K562 (cell line): ENCODE measurements around the gene GREB1.

Experiments used
- ELF4 ChIP-seq: fragments of 450-650 bp; formaldehyde crosslinking; IDR thresholded peaks from 2 replicates; pipeline ENCODE4 v1.4.0; 2022; ENCODE audit warnings: missing genetic modification characterization
- PCBP2 ChIP-seq: fragments of 200-400 bp; formaldehyde crosslinking; IDR thresholded peaks from 2 replicates; pipeline ENCODE4 v1.6.1; 2018; ENCODE audit warnings: low read length, low read depth, mild to moderate bottlenecking, moderate library complexity; ENCODE audit not compliant: poor library complexity, severe bottlenecking
- POLR2A ChIP-seq: fragments of 450-650 bp; conservative IDR thresholded peaks from 2 replicates; pipeline ENCODE4 v1.6.1; 2016
- RBM17 ChIP-seq: fragments of 200-400 bp; formaldehyde crosslinking; IDR thresholded peaks from 2 replicates; pipeline ENCODE4 v1.6.1; 2017; ENCODE audit warnings: low read depth, mild to moderate bottlenecking, low read length, borderline replicate concordance
- SIX5 ChIP-seq, 2 experiments: IDR thresholded peaks; 2 replicates each; pipeline ENCODE4 v1.6.1; 2011; ENCODE audit warnings: low read length in 2 of 2, borderline replicate concordance in 1 of 2, low read depth in 1 of 2, mild to moderate bottlenecking in 1 of 2, moderate library complexity in 1 of 2; ENCODE audit not compliant: insufficient read depth in 1 of 2
- ZNF274 ChIP-seq: IDR thresholded peaks from 2 replicates; pipeline ENCODE4 v1.6.1; 2011; ENCODE audit warnings: low read depth, mild to moderate bottlenecking, low read length, moderate library complexity, borderline replicate concordance
- ZNF830 ChIP-seq: fragments of 250-450 bp; sonication (Bioruptor Pico); IDR thresholded peaks from 2 replicates; pipeline ENCODE4 v1.5.0; 2021; ENCODE audit warnings: mild to moderate bottlenecking
- TF ChIP-seq, protein P1 (sequence below): sonication (generic); formaldehyde crosslinking; IDR thresholded peaks from 2 replicates; pipeline ENCODE4 v1.8.1; 2023; ENCODE audit warnings: mild to moderate bottlenecking, missing genetic modification reagents
- TF ChIP-seq, protein P2 (sequence below), 2 experiments: IDR thresholded peaks; 2 replicates each; pipeline ENCODE4 v1.6.1; 2011; ENCODE audit warnings: borderline replicate concordance in 1 of 2, control low read depth in 1 of 2, low read depth in 1 of 2, low read length in 1 of 2, mild to moderate bottlenecking in 1 of 2, mixed read lengths in 1 of 2, moderate library complexity in 1 of 2; ENCODE audit not compliant: insufficient read depth in 1 of 2, insufficient read length in 1 of 2, poor library complexity in 1 of 2, severe bottlenecking in 1 of 2; ENCODE audit errors: extremely low read depth in 1 of 2

DNA sequence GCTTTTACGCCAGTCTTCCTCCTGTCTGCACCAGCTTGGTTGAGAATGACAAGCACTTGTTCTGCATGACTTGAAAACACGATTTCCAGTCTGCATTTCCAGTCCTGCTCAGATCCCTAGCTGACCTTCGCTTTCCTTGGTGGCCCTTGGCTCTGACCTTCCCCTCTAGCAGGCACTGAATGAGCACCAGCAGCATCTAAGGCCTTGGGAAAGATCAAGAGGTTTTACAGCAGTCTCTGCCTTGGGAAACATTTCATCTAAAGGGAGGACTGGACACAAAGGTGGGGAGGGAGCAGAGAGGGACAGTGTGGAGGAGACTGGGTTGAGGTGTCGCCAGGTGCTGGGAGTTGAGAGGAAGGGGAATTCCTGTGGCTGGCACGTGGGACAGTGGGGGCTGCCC, 105.7 kb downstream of the GREB1 start:
- no peak for TF ChIP-seq ZNF274
- no peak for TF ChIP-seq PCBP2
- no peak for TF ChIP-seq POLR2A
- TF ChIP-seq SIX5 (IDR thresholded peaks at IDR 0.05; ENCODE audit: borderline replicate concordance in 1 of 2, insufficient read depth in 1 of 2, low read depth in 1 of 2, low read length in 2 of 2): no peak
- no peak for TF ChIP-seq ELF4 (CRISPR knock-in tag)
- TF ChIP-seq ZNF830 (CRISPR knock-in tag): no peak
- TF ChIP-seq, protein P1, sequence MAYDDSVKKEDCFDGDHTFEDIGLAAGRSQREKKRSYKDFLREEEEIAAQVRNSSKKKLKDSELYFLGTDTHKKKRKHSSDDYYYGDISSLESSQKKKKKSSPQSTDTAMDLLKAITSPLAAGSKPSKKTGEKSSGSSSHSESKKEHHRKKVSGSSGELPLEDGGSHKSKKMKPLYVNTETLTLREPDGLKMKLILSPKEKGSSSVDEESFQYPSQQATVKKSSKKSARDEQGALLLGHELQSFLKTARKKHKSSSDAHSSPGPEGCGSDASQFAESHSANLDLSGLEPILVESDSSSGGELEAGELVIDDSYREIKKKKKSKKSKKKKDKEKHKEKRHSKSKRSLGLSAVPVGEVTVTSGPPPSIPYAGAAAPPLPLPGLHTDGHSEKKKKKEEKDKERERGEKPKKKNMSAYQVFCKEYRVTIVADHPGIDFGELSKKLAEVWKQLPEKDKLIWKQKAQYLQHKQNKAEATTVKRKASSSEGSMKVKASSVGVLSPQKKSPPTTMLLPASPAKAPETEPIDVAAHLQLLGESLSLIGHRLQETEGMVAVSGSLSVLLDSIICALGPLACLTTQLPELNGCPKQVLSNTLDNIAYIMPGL (CRISPR knock-in tag): no peak
- TF ChIP-seq, protein P2, sequence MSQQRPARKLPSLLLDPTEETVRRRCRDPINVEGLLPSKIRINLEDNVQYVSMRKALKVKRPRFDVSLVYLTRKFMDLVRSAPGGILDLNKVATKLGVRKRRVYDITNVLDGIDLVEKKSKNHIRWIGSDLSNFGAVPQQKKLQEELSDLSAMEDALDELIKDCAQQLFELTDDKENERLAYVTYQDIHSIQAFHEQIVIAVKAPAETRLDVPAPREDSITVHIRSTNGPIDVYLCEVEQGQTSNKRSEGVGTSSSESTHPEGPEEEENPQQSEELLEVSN (IDR thresholded peaks at IDR 0.05; ENCODE audit: borderline replicate concordance in 1 of 2, extremely low read depth in 1 of 2, insufficient read depth in 1 of 2, insufficient read length in 1 of 2, low read depth in 1 of 2, low read length in 1 of 2, poor library complexity in 1 of 2, severe bottlenecking in 1 of 2): no peak
- TF ChIP-seq RBM17: no peak
